HEK293 (cell line): ENCODE results near the gene GABBR2.

ENCODE experiments used
- ATF2 ChIP-seq: fragments of 450-650 bp; formaldehyde crosslinking; IDR thresholded peaks from 2 replicates; pipeline ENCODE4 v1.5.1; 2016; ENCODE audit warnings: missing biosample characterization, missing genetic modification characterization, low read depth
- GLIS1 ChIP-seq: fragments of 450-650 bp; formaldehyde crosslinking; IDR thresholded peaks from 2 replicates; pipeline ENCODE4 v1.5.1; 2016; ENCODE audit warnings: missing biosample characterization, missing genetic modification characterization
- KLF16 ChIP-seq: fragments of 450-650 bp; formaldehyde crosslinking; IDR thresholded peaks from 2 replicates; pipeline ENCODE4 v1.5.1; 2017; ENCODE audit warnings: missing biosample characterization, missing genetic modification characterization
- MZF1 ChIP-seq: fragments of 450-650 bp; formaldehyde crosslinking; IDR thresholded peaks from 2 replicates; pipeline ENCODE4 v1.5.1; 2017; ENCODE audit warnings: missing biosample characterization, missing genetic modification characterization, borderline replicate concordance
- SETDB1 ChIP-seq: IDR thresholded peaks from one replicate; pipeline ENCODE4 v1.6.1; 2017; ENCODE audit warnings: mild to moderate bottlenecking, low read length, moderate library complexity, mixed read lengths; ENCODE audit not compliant: insufficient read length
- TRIM28 ChIP-seq: IDR thresholded peaks from 2 replicates; pipeline ENCODE4 v1.6.1; 2011; ENCODE audit warnings: low read length, control low read depth, borderline replicate concordance
- ZBTB20 ChIP-seq: fragments of 450-650 bp; formaldehyde crosslinking; IDR thresholded peaks from 2 replicates; pipeline ENCODE4 v1.5.1; 2016; ENCODE audit warnings: missing biosample characterization, missing genetic modification characterization
- ZNF133 ChIP-seq: fragments of 450-650 bp; formaldehyde crosslinking; IDR thresholded peaks from 2 replicates; pipeline ENCODE4 v1.5.1; 2016; ENCODE audit warnings: missing biosample characterization, missing genetic modification characterization
- ZNF214 ChIP-seq: fragments of 450-650 bp; formaldehyde crosslinking; IDR thresholded peaks from 2 replicates; pipeline ENCODE4 v1.5.1; 2017; ENCODE audit warnings: missing biosample characterization, mild to moderate bottlenecking, missing genetic modification characterization, borderline replicate concordance
- ZNF23 ChIP-seq: fragments of 450-650 bp; formaldehyde crosslinking; IDR thresholded peaks from 2 replicates; pipeline ENCODE4 v1.5.1; 2016; ENCODE audit warnings: missing biosample characterization, missing genetic modification characterization, borderline replicate concordance
- ZNF311 ChIP-seq: fragments of 450-650 bp; formaldehyde crosslinking; IDR thresholded peaks from 2 replicates; pipeline ENCODE4 v1.5.1; 2017; ENCODE audit warnings: missing biosample characterization, missing genetic modification characterization, borderline replicate concordance
- ZNF37A ChIP-seq: fragments of 450-650 bp; IDR thresholded peaks from 2 replicates; pipeline ENCODE4 v1.5.1; 2018; ENCODE audit warnings: missing biosample characterization, missing genetic modification characterization
- ZNF423 ChIP-seq: fragments of 450-650 bp; formaldehyde crosslinking; IDR thresholded peaks from 2 replicates; pipeline ENCODE4 v1.5.1; 2016; ENCODE audit warnings: missing biosample characterization, missing genetic modification characterization
- ZNF48 ChIP-seq: fragments of 450-650 bp; formaldehyde crosslinking; IDR thresholded peaks from 2 replicates; pipeline ENCODE4 v1.5.1; 2016; ENCODE audit warnings: missing biosample characterization, missing genetic modification characterization
- ZNF514 ChIP-seq: fragments of 450-650 bp; formaldehyde crosslinking; IDR thresholded peaks from 2 replicates; pipeline ENCODE4 v1.5.1; 2016; ENCODE audit warnings: missing biosample characterization, missing genetic modification characterization
- ZNF639 ChIP-seq: fragments of 450-650 bp; formaldehyde crosslinking; IDR thresholded peaks from 2 replicates; pipeline ENCODE4 v1.5.1; 2016; ENCODE audit warnings: missing biosample characterization, missing genetic modification characterization
- ZNF654 ChIP-seq: fragments of 450-650 bp; formaldehyde crosslinking; IDR thresholded peaks from 2 replicates; pipeline ENCODE4 v1.5.1; 2016; ENCODE audit warnings: low read depth, missing biosample characterization, missing genetic modification characterization
- ZNF692 ChIP-seq: fragments of 450-650 bp; formaldehyde crosslinking; IDR thresholded peaks from 2 replicates; pipeline ENCODE4 v1.5.1; 2016; ENCODE audit warnings: missing biosample characterization, missing genetic modification characterization
- ZNF76 ChIP-seq: fragments of 450-650 bp; formaldehyde crosslinking; IDR thresholded peaks from 2 replicates; pipeline ENCODE4; 2016; ENCODE audit warnings: low read depth, missing biosample characterization, missing genetic modification characterization, borderline replicate concordance
- ZNF768 ChIP-seq: fragments of 450-650 bp; formaldehyde crosslinking; IDR thresholded peaks from 2 replicates; pipeline ENCODE4 v1.5.1; 2018; ENCODE audit warnings: missing biosample characterization, mild to moderate bottlenecking, missing genetic modification characterization
- ZSCAN18 ChIP-seq: fragments of 450-650 bp; formaldehyde crosslinking; IDR thresholded peaks from 2 replicates; pipeline ENCODE4 v1.5.1; 2016; ENCODE audit warnings: missing biosample characterization, missing genetic modification characterization
- TF ChIP-seq, protein P1 (sequence below): fragments of 450-650 bp; formaldehyde crosslinking; IDR thresholded peaks from 2 replicates; pipeline ENCODE4 v1.5.1; 2016; ENCODE audit warnings: missing biosample characterization, missing genetic modification characterization, low read depth
- TF ChIP-seq, protein P2 (sequence below): fragments of 450-650 bp; formaldehyde crosslinking; IDR thresholded peaks from 2 replicates; pipeline ENCODE4 v1.5.1; 2016; ENCODE audit warnings: missing biosample characterization, missing genetic modification characterization
- TF ChIP-seq, protein P3 (sequence below): fragments of 450-650 bp; formaldehyde crosslinking; IDR thresholded peaks from 2 replicates; pipeline ENCODE4 v1.5.1; 2016; ENCODE audit warnings: missing biosample characterization, missing genetic modification characterization
- TF ChIP-seq, protein P4 (sequence below): fragments of 450-650 bp; formaldehyde crosslinking; IDR thresholded peaks from 2 replicates; pipeline ENCODE4 v1.5.1; 2016; ENCODE audit warnings: missing biosample characterization, missing genetic modification characterization, borderline replicate concordance

The GABBR2 gene

DNA sequence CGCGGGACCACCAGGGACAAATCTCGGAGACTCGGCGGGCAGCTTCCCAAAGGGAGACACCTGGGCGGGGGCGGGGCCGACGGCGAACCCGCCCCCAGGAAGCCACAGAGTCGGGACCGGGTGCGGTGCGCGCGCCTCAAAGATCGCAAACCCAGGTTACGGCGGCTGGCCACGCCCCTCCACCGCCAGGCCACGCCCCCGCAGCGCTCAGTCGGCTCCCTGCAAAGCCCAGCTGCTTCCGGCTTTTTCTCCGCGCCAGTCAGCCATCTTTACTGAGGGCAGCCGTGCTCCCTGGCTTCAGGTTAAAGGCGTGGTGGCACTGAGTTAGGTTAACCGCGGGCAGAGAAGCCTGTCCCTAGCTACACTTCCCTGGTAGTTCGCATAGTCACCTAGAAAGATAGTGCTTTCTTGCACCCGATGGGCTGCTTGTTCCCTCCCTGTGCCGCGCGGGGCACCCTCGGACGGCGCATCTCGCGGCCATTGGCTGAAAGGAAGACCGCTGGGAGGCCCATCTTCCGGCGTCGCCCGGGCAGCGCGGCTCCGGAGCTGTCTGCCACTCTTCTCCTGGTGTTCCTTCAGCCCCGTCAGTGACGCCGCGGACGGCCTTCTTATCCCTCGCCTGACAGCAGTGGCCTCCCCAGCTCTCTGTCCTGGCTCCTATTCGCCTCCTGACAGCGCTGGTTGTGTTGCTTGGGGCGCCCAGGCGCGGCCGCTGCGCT lies 453.0 kb downstream of the GABBR2 start, which contains the start of gene TBC1D2 (continued):
- TF ChIP-seq ZSCAN18 (no peak), ZNF692 (no peak; the same call in 1 of the 2 replicates), ZNF23 (tag by site-specific recombination) (no peak), KLF16 (tag by site-specific recombination) (no peak), ZNF423 (tag by site-specific recombination) (no peak), ZBTB20 (peak; percentile 97), ZNF514 (tag by site-specific recombination) (no peak), ZNF214 (tag by site-specific recombination) (no peak), TRIM28 (no peak), ZNF654 (tag by site-specific recombination) (no peak), ZNF768 (tag by site-specific recombination) (no peak), ZNF639 (tag by site-specific recombination) (peak; percentile 63), ZNF133 (tag by site-specific recombination) (no peak), ZNF311 (tag by site-specific recombination) (no peak), MZF1 (no peak), ZNF76 (tag by site-specific recombination) (peak; percentile 90; the same call in 1 of the 2 replicates), ZNF48 (tag by site-specific recombination) (no peak), ATF2 (tag by site-specific recombination) (no peak), SETDB1 (no peak), ZNF37A (tag by site-specific recombination) (no peak), GLIS1 (peak; percentile 46; the same call in 1 of the 2 replicates)
- TF ChIP-seq, protein P1, sequence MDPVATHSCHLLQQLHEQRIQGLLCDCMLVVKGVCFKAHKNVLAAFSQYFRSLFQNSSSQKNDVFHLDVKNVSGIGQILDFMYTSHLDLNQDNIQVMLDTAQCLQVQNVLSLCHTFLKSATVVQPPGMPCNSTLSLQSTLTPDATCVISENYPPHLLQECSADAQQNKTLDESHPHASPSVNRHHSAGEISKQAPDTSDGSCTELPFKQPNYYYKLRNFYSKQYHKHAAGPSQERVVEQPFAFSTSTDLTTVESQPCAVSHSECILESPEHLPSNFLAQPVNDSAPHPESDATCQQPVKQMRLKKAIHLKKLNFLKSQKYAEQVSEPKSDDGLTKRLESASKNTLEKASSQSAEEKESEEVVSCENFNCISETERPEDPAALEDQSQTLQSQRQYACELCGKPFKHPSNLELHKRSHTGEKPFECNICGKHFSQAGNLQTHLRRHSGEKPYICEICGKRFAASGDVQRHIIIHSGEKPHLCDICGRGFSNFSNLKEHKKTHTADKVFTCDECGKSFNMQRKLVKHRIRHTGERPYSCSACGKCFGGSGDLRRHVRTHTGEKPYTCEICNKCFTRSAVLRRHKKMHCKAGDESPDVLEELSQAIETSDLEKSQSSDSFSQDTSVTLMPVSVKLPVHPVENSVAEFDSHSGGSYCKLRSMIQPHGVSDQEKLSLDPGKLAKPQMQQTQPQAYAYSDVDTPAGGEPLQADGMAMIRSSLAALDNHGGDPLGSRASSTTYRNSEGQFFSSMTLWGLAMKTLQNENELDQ (tag by site-specific recombination): no peak
- TF ChIP-seq, protein P2, sequence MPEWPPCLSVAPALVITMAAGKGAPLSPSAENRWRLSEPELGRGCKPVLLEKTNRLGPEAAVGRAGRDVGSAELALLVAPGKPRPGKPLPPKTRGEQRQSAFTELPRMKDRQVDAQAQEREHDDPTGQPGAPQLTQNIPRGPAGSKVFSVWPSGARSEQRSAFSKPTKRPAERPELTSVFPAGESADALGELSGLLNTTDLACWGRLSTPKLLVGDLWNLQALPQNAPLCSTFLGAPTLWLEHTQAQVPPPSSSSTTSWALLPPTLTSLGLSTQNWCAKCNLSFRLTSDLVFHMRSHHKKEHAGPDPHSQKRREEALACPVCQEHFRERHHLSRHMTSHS (tag by site-specific recombination): no peak
- TF ChIP-seq, protein P3, sequence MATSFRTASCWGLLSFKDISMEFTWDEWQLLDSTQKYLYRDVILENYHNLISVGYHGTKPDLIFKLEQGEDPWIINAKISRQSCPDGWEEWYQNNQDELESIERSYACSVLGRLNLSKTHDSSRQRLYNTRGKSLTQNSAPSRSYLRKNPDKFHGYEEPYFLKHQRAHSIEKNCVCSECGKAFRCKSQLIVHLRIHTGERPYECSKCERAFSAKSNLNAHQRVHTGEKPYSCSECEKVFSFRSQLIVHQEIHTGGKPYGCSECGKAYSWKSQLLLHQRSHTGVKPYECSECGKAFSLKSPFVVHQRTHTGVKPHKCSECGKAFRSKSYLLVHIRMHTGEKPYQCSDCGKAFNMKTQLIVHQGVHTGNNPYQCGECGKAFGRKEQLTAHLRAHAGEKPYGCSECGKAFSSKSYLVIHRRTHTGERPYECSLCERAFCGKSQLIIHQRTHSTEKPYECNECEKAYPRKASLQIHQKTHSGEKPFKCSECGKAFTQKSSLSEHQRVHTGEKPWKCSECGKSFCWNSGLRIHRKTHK (tag by site-specific recombination): no peak
- TF ChIP-seq, protein P4, sequence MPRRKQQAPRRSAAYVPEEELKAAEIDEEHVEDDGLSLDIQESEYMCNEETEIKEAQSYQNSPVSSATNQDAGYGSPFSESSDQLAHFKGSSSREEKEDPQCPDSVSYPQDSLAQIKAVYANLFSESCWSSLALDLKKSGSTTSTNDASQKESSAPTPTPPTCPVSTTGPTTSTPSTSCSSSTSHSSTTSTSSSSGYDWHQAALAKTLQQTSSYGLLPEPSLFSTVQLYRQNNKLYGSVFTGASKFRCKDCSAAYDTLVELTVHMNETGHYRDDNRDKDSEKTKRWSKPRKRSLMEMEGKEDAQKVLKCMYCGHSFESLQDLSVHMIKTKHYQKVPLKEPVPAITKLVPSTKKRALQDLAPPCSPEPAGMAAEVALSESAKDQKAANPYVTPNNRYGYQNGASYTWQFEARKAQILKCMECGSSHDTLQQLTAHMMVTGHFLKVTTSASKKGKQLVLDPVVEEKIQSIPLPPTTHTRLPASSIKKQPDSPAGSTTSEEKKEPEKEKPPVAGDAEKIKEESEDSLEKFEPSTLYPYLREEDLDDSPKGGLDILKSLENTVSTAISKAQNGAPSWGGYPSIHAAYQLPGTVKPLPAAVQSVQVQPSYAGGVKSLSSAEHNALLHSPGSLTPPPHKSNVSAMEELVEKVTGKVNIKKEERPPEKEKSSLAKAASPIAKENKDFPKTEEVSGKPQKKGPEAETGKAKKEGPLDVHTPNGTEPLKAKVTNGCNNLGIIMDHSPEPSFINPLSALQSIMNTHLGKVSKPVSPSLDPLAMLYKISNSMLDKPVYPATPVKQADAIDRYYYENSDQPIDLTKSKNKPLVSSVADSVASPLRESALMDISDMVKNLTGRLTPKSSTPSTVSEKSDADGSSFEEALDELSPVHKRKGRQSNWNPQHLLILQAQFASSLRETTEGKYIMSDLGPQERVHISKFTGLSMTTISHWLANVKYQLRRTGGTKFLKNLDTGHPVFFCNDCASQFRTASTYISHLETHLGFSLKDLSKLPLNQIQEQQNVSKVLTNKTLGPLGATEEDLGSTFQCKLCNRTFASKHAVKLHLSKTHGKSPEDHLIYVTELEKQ (tag by site-specific recombination): no peak
